Smooth muscle cell of the brain vasculature (primary cell): ENCODE measurements around the gene FBF1.

Experiments
- DNase-seq: peaks from one replicate; pipeline ENCODE4 v3.0.0-alpha.2; 2012; ENCODE audit warnings: low read depth, low spot score

FBF1 gene

DNA sequence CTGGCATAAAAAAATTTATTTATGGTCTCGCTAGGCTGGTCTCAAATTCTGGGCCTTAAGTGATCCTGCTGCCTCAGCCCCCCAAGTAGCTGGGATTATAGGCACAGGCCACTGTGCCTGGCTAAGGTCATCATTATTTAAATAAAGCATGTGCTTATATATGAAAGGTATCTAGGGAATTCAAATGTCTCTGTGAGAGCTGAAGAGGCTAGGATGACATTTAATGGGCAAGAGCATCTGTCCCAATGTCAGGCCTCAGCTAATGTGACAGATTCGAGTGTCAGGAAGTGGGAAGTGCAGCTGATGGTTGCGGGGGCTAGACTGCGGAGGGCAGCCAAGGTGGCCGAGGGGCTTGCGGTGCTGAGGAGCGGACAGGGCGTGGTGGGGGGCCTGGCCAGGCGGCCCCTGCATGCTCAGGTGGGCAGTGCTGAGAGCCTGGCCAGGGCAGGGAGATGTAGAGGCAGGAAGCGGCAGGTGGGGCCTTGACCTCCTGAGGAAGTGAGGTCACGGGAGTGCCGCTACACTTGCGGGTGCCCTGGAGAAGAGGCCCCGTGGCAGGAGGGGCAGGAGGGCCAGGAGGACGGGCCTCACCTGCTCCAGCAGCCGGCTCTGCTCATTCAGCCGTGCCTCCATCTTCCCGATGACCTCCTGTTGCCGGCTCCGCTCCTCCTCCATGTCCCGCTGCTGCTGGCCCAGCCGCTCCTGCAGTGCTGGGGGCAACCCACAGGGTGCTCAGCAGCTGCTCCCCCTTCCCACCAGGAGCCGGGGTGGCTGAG lies 23.5 kb downstream of the FBF1 start:
- DNase-seq = no peak

DNA sequence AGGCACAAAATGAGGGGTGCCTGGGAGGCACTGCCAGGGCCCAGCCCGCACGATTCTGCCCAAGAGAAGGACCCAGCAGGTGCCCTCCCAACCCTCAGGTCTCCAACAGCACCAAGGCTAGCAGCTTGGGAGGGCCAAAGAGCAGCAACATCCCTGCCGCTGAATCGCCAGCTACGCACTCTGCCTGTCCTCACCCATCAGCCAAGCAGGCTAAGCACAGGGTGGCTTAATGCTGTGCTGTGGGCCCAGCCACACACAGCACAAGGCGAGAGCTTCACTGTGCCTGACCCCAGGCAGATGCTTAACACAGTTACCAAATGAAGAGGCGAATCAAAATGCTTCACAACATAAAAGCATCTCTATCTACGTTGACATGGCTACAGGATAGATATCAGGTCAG lies 25.6 kb downstream of the FBF1 start:
- DNase-seq = no peak

DNA sequence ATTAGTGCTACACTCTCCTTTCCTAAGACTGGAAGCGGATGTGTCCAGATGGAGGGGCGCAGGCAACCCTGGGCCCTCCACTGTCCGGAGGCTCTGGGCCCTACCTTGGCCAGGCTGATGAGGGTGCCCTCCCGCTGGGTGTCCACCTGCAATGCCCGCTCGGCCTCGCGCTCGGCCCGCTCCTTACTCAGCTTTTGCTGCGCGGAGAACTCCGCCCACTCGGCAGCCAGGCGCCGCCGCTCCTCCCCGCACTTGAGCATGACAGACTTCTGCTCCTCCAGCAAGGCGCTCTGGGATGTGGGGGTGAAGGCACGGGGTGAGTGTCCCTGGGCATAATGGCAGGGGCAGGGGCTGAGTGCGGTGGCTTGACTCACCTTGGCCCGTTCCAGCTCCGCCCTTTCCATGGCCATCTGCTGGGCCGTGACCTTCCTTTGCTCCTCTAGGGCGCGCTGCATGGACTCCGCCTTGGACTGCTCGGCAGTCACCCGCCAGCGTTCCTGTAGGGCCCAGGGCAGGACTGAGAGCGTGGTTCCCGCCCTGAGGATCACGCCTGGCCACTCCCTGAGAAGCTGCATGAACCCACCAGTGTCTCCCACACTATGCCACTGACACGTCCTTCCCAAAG lies 26.1 kb downstream of the FBF1 start:
- no peak for DNase-seq

DNA sequence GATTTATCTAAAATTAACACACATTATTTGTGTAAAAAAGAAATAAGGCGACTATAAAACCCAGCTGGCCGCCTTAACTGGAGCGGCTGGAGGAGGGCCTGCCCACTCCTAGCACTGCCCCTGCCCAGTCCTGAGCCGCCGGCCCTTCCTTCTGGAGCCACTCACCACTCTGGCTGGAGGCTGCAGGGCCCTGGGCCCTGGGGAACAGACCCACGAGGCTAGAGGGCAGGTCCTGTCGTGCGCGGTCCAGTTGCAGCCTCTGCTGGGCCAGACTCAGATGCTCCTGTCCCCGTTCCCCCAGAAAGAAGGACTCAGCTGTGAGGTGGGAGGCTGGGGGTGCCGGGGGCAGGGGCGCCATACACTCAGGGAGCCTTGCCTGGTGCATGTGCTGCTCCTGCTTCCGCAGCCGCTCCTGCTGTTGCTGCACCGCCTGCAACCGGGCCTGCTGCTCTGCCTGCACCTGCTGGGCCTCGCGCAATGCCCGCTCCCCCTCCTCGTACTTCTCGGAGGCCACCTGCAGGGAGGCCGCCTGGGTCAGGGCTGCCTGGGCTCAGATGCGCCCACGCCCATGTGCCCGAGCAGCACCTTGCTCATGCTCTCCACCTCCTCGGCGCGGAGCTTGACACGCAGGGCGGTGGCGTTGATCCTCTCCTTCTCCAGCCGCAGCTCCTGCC lies 27.2 kb downstream of the FBF1 start:
- DNase-seq = no peak

DNA sequence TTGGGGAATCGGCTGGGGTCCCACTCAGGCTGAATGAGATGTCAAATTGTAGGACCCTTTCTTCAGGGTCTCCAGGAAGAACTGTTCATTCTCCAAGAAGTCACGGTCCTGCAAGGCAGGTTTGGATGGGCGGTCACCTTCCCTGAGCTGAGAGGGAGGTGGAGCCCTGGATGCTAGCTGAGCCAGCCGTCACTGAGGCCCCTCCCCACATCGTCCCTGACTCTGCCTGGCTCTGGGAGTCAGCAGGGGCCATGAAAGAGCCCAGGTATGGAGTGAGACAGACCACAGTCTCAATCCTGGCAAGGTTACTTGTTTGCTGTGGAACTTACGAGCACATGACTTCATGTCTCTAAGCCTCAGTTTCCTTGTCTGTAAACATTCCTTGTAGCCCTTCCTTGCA lies 30.1 kb downstream of the FBF1 start:
- DNase-seq = no peak

DNA sequence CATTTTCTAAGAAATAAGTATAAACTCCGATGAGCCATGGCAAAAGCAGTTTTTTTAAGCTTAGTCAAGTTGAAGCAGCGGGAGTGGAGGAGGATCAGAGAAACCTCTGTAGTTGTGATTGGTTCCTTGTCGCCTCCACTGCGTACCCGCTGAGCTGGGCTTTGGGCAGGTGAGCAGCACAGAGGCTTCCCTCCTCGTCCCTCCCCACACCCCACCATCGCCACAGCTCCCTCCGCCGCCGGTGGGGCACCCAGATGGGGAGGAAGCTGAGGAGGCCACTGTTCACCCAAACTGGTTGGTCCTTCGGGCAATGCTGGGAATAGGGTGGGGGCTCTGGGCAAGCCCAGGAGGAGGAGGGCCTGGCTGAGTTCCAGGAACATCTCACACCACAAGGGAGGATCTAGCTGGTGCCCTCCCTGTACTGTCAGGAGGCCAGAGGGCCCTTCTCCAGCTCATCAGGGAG lies 31.0 kb downstream of the FBF1 start:
- DNase-seq = no peak

DNA sequence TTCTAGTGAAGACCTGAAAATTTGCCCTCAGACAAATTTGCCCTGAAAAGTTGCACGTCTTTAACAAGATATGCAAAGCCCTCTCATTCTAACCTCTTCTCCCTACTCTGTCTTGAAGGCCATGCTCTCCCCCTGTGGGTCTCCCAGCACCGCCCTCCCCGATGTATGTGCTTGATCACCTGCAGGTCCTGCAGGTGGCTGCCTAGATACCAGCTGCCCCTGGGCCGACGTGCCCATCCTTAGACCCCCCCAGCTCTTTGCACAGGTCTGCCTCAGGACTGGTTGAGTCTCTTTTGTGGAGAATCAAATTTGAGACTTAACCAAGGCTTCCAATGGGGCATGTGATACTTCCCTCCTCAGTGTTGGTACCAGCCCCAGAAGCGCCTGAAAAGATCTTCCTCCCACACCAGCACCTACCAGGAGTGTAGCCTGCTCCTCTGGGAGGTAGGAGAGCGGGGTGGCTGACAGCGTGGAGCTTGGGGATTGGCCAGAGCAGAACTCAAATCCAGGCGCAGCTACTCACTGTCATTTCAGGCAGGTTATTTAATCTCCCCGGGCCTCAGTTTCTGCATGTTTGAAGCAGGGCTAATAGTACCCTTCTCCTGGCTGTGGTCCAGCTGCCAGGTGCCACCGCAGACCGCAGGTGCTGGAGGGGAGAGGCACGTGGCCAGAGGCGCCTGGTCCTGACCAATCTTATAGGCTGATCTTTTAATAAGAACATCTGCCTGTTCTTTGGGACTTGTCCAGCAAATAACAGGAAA lies 31.6 kb downstream of the FBF1 start:
- no peak for DNase-seq

DNA sequence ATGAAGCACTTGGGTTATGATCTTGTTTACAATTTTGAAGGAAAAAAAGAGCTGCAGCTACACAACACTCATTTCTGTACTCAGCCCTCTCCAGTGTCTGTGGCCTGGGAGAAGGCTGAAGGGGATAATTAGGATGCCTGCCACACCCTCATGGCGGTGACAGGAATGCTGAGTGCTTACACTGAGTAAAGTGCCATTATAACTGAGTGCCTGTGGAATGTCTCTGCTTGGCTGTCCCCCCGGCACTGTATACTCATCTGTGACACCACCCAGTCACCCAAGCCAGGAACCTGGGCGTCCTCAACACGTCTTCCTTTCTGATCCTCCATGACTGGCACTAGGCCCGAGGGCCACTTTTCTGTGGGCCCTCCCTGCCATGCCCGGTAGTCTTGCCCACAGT lies 32.6 kb downstream of the FBF1 start:
- DNase-seq = no peak

DNA sequence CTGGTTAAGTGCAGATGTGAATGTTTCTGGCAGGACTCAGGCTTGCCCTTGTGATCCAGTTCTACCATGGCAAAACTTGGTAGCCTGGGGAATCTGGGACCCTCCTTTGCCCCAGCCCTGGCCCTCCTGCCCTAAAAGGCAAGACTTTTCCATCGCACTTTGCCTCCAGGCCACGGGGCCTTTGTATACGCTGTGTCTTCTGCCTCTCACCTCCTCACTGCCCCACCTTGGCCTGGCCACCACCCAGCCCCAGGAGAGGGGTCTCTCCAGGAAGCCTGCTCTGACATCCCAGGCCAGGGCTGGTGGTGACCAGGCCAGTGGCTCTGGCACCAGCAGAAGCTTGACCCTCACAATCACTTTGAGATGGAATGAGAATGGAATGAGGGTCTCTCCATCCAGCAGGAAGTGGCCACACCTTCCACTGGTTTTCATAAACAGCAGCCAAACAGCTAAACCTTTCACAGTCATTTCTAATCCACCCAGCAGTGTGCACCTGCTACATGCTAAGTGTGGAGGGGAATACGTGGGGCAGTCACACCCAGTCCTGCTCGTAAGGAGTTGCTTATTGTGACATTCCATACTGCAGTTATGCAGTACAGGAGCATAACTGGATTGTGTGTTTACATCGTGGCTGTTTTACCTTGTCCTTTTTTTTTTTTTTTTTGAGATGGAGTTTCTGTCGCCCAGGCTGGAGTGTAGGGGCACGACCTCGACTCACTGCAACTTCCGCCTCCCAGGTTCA lies 34.5 kb downstream of the FBF1 start:
- DNase-seq = no peak

DNA sequence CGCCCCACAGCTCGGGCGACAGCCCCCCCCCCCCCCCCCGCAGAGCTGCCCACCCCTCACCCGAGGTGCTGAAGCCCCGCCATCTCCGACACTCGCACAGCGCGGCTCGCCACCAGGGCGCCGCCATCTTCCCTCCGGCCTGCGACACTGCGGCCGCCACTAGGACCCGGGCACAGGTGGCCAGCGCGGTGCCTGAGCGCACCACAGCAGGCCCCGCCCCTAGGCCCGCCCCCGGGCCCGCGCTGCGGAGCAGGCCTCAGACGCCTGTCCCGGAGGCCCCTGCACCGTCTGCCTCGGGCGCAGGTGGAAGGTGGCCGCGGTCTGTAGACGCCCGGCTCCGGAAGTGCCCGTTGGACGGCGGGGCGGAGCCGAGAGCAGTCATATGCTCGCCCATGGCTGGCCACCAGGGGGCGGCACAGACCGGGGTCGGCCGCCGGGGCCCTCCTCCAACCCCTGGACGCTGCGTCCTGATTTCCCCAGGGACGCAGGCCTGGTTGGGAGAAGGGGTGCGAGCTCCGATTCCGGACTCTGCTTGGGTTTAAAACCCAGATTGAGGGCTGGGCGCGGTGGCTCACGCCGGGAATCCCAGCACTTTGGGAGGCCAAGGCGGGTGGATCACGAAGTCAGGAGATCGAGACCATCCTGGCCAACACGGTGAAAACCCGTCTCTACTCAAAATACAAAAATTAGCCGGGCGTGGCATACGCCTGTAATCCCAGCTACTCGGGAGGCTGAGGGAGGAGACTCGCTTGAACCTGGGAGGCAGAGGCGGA lies 35.9 kb downstream of the FBF1 start, which contains the start of gene MRPL38:
Gene MRPL38, minus strand, starts transcription at position 136 of the 773 bp plus-strand sequence. Its CDS starts 9 bp downstream, at position 127.
- DNase-seq = peak; percentile 74

DNA sequence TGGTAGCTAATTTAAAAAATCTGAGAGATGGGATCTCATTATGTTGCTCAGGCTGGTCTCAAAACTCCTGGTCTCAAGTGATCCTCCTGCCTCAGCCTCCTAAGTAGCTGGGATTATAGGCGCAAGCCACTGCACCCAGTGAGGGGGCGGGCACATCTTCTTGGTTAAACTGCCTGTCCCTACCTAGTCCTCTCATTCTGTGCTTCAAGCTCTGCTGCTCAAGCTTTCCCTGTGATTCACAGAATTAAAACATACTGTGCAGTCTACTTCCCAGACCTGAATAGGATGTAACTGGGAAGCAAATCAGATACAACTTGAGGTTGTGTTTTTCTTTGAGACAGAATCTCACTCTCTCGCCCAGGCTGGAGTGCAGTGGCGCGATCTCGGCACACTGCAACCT lies 38.4 kb downstream of the FBF1 start:
- no peak for DNase-seq

DNA sequence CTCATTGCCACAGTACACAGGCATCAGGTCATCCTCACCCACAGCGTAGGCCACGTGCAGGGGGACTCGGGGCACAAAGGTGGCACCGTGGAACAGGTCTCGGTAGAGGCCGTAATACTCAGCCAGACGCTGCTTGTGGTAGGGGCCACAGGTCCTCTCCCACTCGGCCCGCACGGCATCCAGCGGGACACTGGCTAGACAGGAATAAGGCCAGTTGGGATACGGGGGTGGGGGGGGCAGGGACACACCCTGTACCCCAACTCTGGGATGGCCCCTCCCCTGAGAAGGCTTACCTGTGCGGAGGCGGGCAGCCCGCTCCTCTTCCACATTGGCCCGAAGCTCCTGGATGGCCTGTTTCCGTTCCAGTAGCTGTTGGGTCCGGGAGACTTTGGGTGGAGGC lies 39.1 kb downstream of the FBF1 start:
- DNase-seq = no peak

DNA sequence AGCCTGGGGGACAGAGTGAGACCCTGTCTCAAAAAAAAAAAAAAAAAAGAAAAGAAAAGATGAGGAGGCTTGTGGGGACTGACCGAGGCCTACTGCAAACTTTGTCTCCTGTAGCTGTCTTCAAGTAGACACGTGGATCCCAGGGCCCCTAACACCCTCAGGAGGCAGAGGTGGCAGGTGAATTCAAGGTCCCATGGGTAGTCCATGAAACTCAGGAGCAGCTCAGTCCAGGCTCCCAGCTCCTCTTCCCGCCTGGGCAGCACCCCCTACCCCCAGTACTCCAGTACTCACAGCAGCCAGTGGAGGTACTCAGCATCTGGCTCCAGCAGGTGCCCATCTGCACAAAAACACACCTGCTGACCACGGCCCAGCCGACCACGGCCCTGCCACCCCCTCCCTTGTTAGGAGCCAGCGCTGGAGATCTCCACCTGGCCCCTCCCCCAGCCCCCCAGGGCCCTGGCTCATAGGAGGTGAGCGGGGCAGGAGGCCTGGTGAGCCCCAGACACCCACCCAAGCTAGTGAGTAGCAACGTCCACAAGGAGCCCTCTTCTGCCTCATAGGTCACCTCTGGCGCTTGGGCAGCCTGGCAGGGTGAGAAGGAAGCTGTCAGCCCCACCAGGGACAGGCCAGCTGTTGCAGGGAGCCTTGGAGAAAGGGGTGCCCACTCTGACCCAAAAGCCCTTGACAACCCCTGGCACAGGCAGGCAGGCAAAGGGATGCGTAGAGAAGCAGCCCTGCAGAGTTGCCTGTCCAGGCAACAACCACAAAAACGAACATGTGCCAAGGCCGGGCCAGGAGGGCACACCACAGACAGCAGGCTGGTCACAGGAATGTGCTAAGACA lies 39.9 kb downstream of the FBF1 start:
- no peak for DNase-seq

DNA sequence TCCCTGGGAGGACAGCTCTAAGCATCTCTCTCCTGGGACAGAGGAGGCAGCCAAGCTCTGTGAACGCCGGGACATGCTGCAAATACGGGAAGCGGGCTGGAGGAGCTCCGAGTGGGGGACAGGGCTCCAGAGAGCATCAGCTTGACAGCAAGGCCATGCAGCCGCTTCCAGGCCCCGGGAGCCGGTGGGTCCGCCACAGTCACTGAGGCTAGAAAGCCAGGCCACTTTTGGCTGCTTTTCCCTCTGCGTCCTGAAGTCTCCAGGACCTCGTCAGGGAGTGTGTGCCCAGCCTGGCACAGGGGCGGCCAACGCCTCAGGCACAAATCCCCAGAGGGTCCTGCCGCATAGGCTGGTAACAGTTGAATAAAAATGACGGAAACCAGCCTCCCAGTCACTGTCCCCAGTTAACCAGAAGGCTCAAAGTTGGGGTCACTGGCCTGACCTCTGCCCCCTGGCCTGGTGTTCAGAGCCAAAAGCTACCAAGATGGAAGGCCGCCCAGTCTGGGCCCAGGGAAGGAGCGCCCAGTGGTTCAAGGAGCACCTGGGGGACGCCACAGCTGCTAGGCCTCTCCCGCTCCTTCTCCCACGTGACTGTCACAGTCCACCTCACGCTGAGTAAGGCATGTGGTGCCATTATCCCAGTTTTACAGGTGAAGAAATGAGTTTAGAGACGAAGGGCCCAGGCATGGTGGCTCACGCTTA lies 40.9 kb downstream of the FBF1 start:
- DNase-seq = no peak

DNA sequence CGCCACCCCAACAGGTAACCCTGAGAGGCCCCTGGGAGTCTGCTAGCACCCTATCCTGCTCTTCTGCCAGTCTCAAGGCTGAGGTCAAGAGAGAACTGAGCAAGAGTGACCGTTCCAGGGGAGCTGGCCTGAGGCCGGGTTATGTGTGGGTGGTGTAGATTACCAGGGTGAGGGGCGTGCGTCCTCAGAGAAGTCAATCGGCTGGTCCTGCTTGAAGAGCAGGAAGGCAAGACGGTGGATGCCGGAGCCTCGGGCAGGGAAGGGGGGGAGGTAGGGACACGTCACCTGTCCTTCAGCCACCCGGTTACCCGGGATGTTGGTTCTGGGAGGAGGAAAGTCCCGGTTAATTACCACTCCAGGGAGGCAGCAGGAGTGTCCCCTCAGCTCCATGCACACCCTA lies 41.5 kb downstream of the FBF1 start:
- no peak for DNase-seq

DNA sequence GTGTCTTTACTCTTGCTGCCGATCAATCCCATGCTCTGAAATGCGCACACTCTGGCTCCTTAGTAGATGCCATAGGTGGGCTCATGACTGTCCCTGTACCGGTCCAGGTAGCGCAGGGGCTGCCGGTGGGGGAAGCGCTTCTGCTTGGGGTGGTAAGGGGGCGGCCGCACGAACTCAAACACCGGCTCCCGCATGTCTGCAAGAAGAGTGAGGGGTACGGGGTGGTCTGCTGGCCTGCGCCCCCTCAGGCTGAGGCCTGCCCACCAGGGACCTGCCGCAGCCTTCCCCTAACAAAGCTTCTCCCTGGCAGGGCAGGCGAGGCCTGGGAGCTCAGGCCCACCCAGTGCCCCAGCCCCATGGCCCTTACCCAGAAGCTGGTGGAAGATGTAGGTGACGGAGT lies 42.1 kb downstream of the FBF1 start:
- no peak for DNase-seq

DNA sequence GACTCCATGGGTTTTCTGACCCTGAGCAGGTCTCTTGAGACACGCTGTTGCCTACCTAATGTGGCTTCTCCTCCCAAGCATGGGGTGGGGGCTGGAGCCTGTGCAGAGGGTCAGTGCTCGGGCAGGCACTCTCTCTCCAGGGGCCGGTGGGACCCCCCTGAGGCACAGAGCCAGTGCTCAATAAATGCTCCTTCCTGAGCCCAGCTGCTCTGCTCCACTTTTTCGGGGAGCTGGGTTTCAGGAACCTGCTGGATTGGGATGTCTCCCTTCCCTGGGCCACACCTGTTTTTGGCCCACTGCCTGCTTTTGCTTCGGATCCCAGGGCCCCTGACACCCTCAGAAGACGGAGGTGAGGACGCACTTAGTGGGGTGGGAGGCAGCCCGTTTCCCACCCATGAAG lies 42.8 kb downstream of the FBF1 start:
- no peak for DNase-seq

DNA sequence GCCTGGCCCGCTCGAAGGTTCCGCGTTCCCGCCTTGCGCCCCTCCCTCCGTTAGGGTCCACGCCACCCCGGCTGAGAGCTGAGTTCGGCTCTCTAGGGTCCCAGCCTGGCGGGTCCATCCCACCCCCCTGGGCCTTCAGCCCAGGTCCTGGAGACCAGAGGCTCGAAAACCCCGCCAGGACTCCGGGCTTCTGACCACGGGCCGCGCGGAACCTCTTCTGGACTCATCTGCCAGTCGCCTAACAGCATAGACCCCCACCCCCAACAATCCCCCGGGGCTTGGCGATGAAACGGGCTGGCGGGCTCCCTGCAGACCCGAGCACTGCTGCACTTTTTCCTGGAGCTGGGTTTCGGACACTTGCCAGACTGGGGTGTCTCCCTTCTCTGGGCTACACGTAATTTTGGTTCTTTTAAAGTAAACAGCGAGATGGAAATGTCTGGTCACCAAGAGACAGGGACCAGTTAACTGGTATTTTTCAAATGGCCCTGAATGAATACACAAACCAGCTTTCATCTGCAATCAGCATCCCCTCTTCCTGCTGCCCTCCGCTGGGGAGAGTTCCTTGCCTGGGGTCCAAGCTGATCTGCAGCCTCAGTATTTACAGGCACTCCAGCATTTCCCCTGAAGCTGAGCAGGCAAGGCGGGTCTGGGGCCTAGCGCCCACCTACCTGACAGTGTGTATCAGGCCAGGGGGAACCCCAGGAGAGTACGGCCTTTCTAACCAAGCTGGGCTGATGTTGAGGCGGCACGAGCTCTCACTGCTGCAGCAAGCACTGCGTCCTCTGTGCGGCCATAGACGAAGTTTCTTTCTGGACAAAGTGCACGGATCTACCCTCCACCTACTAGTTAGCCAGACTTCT lies 43.5 kb downstream of the FBF1 start:
- DNase-seq = no peak
